GM21390 (cell line): ENCODE data around the gene CIDEB.
"Not testable (repeated sequence)": the region's sequence is repeated elsewhere in the genome, so short reads cannot be mapped to it uniquely, and the experiment has no call there.

Experiments
- ATAC-seq: cut with Tn5 transposase; IDR thresholded peaks from one replicate; pipeline ENCODE4 v1.9.1; 2021; ENCODE audit not compliant: unreplicated experiment

Gene CIDEB

GRCh38 chr14:24332268-24332993 lies 24.7 kb upstream of the CIDEB start:
- peak; percentile 86 for ATAC-seq

- ATAC-seq = peak; percentile 1
Measured at GRCh38 chr14:24331731-24332267, 24.0 kb upstream of the CIDEB start.

GRCh38 chr14:24330973-24331674 lies 23.3 kb upstream of the CIDEB start:
- no peak for ATAC-seq

- ATAC-seq = no peak
Measured at GRCh38 chr14:24329736-24330135, 22.0 kb upstream of the CIDEB start.

GRCh38 chr14:24329073-24329663 lies 21.4 kb upstream of the CIDEB start:
- no peak for ATAC-seq

- not testable (repeated sequence) for ATAC-seq
Measured at GRCh38 chr14:24327914-24328313, 20.1 kb upstream of the CIDEB start.

- ATAC-seq = no peak
Measured at GRCh38 chr14:24327303-24327702, 19.5 kb upstream of the CIDEB start.

- ATAC-seq = no peak
Measured at GRCh38 chr14:24325963-24326362, 18.2 kb upstream of the CIDEB start.

GRCh38 chr14:24325041-24325530 lies 17.3 kb upstream of the CIDEB start:
- ATAC-seq = no peak

- no peak for ATAC-seq
Measured at GRCh38 chr14:24324024-24324423, 16.2 kb upstream of the CIDEB start.

- ATAC-seq = no peak
Measured at GRCh38 chr14:24323341-24323740, 15.6 kb upstream of the CIDEB start.

- ATAC-seq = no peak
Measured at GRCh38 chr14:24322672-24323071, 14.9 kb upstream of the CIDEB start.

GRCh38 chr14:24321212-24321975 lies 13.6 kb upstream of the CIDEB start:
- no peak for ATAC-seq

- no peak for ATAC-seq
Measured at GRCh38 chr14:24317141-24317928, 9.6 kb upstream of the CIDEB start.

GRCh38 chr14:24316597-24316950 lies 8.8 kb upstream of the CIDEB start:
- ATAC-seq = no peak

GRCh38 chr14:24315807-24316596 lies 8.2 kb upstream of the CIDEB start:
- ATAC-seq = no peak

- ATAC-seq = no peak
Measured at GRCh38 chr14:24315243-24315806, 7.5 kb upstream of the CIDEB start.

- ATAC-seq = no peak
Measured at GRCh38 chr14:24314377-24315193, 6.8 kb upstream of the CIDEB start.
